Testis (tissue), 2 donors: ENCODE data around the gene DTX3.

Experiments
- CTCF ChIP-seq, 3 experiments: fragments of 450-650 bp in 2 of 3; fragments of 200-600 bp in 1 of 3; sonication (generic) in 1 of 3; IDR thresholded peaks; one replicate each; pipeline ENCODE4 v1.5.1; 2016 to 2019; ENCODE audit warnings: antibody characterized with exemption in 3 of 3, mild to moderate bottlenecking in 2 of 3, moderate library complexity in 1 of 3
- POLR2A ChIP-seq: fragments of 450-650 bp; IDR thresholded peaks from one replicate; pipeline ENCODE4 v1.6.1; 2017; ENCODE audit warnings: antibody characterized with exemption, mild to moderate bottlenecking, moderate library complexity

GRCh38 chr12:57627501-57628279 is 23.1 kb downstream of the DTX3 start:
- no peak for TF ChIP-seq CTCF (IDR thresholded peaks at IDR 0.05)
- TF ChIP-seq POLR2A, result no peak
